Bronchial epithelial cell (primary cell): Measurements from ENCODE around the gene PIF1. TPM values are rescaled to one million over a fixed set of nuclear protein-coding genes. Genes with fewer than 3 reads are reported as not detected.

Experiments
- DNase-seq: peaks from one replicate; pipeline ENCODE4 v3.0.0-alpha.2; 2010; ENCODE audit warnings: low read depth
- FAIRE-seq: peaks from 2 replicates; lab custom pipeline; 2011; peaks lifted over from hg19 to GRCh38; lab: Jason Lieb, UNC
- H3K27me3 ChIP-seq: 2 replicates; pipeline ENCODE4 v1.5.1; 2011; ENCODE audit warnings: low read length; ENCODE audit not compliant: control insufficient read depth, insufficient read depth
- H3K36me3 ChIP-seq: 2 replicates; pipeline ENCODE4 v1.5.1; 2011; ENCODE audit warnings: low read length; ENCODE audit not compliant: control insufficient read depth, insufficient read depth
- H3K4me3 ChIP-seq: 2 replicates; pipeline ENCODE4 v1.5.1; 2011; ENCODE audit warnings: mild to moderate bottlenecking, low read depth, low read length, control low read depth
- total RNA-seq: library from RNA; depleted of rRNA; stranded (reverse); fragments of >200 nt; gene quantifications from 2 replicates; pipeline ENCODE4 v1.2.1, GENCODE V29; 2014
- TF ChIP-seq, protein P1 (sequence below): IDR thresholded peaks from 2 replicates; pipeline ENCODE4 v1.5.1; 2011; ENCODE audit warnings: mild to moderate bottlenecking, moderate library complexity, low read length, control low read depth, inconsistent platforms; ENCODE audit not compliant: insufficient read depth, severe bottlenecking

Gene PIF1, protein sequence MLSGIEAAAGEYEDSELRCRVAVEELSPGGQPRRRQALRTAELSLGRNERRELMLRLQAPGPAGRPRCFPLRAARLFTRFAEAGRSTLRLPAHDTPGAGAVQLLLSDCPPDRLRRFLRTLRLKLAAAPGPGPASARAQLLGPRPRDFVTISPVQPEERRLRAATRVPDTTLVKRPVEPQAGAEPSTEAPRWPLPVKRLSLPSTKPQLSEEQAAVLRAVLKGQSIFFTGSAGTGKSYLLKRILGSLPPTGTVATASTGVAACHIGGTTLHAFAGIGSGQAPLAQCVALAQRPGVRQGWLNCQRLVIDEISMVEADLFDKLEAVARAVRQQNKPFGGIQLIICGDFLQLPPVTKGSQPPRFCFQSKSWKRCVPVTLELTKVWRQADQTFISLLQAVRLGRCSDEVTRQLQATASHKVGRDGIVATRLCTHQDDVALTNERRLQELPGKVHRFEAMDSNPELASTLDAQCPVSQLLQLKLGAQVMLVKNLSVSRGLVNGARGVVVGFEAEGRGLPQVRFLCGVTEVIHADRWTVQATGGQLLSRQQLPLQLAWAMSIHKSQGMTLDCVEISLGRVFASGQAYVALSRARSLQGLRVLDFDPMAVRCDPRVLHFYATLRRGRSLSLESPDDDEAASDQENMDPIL
- 0.26 and 0.51 TPM in 2 replicates for total RNA-seq

DNA sequence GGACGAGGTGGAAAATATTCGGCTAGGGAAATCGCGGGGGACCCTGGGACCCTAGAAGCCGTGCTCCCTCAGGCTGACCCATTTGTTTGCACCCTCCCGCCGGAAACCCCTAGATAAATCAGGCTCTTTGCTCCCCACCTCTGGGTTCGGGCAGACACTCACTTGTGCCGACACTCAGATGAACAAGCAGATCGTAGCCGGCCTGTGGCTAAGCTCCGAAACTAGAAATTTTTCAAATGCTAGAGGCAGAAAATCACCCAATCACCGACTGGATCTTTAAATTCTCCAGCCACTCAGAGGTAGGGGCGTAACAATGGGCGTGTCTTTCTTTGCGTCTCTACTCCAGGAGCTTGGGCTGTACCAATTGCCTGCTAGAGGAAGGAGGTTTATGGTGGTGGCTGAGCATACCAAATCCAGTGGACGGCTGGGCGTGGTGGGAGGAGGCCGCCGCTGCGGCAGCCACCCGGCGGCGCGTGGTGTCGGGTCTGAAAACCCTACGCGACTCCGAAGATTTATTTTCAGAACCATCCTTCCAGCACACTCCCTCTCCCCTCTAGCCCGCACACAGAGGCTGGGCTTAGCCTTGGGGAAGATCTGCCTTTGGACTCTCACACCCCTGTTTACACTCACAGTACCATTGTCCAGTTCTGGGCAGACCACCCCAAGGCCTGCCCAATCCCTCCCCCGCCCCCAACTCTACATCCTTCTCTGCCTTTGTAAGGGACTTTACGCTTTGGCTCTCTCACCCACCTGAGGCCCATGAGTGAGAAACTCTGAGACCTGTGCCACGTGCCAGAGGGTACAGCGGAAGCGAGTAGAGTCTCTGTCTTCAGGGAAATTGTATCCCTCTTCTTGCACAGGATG is at the start of gene PIF1:
Gene PIF1, minus strand, starts transcription at position 217 of the 864 bp plus-strand sequence. CDS start 1,312 bp downstream, outside the sequence.
- H3K36me3 ChIP-seq, result no peaks in the 10 kb centered on the region

DNA sequence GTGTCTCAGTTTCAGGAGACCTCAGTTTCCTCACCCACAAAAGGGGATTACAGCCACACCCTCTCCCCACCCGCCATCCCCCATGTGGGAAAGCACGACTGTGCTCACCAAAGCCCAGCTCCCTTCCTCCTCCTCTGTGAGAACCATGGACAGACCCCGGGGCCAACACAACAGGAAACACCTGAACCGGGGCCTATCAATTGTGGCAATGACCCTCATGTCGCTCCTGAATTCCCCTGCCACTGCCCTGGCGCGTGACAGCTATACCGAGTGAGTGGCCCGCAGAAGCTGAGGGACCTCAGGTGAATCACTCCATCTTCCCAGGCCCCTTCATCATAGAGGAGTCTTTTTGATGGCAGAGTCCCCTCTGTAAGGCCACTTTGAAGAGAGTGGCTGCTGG is 44.9 kb upstream of the PIF1 start:
- DNase-seq, result no peak
- H3K36me3 ChIP-seq, result no peaks in the 10 kb centered on the region
- H3K4me3 ChIP-seq, result no peak overlapping the region
- TF ChIP-seq, protein P1, sequence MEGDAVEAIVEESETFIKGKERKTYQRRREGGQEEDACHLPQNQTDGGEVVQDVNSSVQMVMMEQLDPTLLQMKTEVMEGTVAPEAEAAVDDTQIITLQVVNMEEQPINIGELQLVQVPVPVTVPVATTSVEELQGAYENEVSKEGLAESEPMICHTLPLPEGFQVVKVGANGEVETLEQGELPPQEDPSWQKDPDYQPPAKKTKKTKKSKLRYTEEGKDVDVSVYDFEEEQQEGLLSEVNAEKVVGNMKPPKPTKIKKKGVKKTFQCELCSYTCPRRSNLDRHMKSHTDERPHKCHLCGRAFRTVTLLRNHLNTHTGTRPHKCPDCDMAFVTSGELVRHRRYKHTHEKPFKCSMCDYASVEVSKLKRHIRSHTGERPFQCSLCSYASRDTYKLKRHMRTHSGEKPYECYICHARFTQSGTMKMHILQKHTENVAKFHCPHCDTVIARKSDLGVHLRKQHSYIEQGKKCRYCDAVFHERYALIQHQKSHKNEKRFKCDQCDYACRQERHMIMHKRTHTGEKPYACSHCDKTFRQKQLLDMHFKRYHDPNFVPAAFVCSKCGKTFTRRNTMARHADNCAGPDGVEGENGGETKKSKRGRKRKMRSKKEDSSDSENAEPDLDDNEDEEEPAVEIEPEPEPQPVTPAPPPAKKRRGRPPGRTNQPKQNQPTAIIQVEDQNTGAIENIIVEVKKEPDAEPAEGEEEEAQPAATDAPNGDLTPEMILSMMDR, result no peak
- H3K27me3 ChIP-seq, result no peaks in the 10 kb centered on the region
- FAIRE-seq, result no peak

More for the DNA sequence above, at the start of gene PIF1:
- peak within 1 kb of the TSS; percentile 43 for H3K4me3 ChIP-seq
- DNase-seq (peak; percentile 98), FAIRE-seq (peak; percentile 28)
- no peaks in the 10 kb centered on the region for H3K27me3 ChIP-seq
- TF ChIP-seq, protein P1, result no peak

DNA sequence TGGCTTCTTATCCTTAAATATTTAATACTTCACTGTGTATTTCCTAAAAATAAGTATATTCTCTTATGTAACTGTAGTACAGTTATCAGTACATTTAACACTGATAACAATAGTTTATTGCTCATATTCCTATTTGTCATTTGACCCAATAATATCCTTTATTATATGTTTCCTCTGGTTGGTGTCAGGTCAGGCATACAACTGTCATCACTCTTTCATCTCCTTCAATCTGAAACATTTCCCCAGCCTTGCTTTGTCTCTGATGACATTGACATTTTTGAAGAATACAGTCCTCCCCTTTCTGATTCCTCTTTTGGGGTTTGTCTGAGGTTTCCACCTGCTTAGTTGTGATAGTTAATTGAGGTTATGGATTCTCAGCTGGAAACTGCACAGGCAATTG is 44.1 kb upstream of the PIF1 start:
- DNase-seq (no peak), FAIRE-seq (no peak)
- Histone ChIP-seq H3K36me3 (no peaks in the 10 kb centered on the region), H3K4me3 (no peak overlapping the region), H3K27me3 (no peaks in the 10 kb centered on the region)
- TF ChIP-seq, protein P1, result no peak

DNA sequence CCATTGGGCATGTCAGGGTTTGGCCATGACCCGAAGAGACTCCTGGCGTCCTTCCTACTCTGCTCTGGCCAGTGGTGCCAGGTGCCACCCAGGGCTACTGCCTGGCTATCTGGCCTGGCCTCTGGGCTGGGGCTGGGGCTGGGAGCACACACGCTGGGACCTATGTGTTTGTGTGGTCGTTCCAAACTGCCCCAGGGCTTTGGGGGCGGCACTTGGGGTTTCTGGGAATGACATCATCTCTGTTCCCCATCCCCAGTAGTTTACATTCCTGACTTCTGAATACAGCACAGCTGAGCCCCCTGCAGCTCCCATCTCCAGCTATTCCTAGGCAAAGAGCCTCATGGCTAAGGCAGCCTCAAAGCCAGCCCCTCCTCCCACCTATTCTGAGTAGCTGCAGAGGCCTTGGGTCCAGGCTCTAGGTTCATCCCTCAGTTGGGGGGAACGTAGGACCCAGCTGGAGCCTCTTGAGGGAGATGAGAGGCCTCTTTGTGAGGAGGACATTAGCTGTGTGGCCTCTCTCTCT is 40.6 kb upstream of the PIF1 start:
- TF ChIP-seq, protein P1, result no peak
- no peak for DNase-seq

DNA sequence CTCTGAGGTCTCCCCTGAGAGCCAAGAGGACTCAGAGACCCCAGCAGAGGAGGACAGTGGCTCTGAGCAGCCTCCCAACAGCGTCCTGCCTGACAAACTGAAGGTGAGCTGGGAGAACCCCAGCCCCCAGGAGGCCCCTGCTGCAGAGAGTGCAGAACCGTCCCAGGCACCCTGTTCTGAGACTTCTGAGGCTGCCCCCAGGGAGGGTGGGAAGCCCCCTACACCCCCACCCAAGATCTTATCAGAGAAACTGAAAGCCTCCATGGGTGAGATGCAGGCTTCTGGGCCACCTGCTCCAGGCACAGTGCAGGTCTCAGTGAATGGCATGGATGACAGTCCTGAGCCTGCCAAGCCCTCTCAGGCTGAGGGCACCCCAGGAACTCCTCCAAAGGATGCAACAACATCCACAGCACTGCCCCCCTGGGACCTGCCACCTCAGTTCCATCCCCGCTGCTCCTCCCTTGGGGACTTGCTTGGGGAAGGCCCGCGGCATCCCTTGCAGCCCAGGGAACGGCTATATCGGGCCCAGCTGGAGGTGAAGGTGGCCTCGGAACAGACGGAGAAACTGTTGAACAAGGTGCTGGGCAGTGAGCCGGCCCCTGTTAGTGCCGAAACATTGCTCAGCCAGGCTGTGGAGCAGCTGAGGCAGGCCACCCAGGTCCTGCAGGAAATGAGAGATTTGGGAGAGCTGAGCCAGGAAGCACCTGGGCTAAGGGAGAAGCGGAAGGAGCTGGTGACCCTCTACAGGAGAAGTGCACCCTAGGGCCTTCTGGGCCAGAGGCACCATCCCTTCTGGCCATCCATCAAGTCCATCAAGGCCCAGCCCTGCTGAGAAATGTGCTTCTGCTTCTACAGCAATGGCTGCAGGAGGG is 39.9 kb upstream of the PIF1 start:
- TF ChIP-seq, protein P1, result no peak
- FAIRE-seq (no peak), DNase-seq (no peak)
- H3K4me3 ChIP-seq, result no peak overlapping the region
- H3K27me3 ChIP-seq, result no peaks in the 10 kb centered on the region
- H3K36me3 ChIP-seq, result peaks cover 3% of the 10 kb centered on the region

More for the DNA sequence above, 40.6 kb upstream of the PIF1 start:
- no peak overlapping the region for H3K4me3 ChIP-seq
- no peak for FAIRE-seq
- peaks cover 3% of the 10 kb centered on the region for H3K36me3 ChIP-seq
- no peaks in the 10 kb centered on the region for H3K27me3 ChIP-seq
